ENCODE data around the gene ANO8.
"Not testable (repeated sequence)": the region's sequence is repeated elsewhere in the genome, so short reads cannot be mapped to it uniquely, and the experiment has no call there.

The ANO8 gene

DNA sequence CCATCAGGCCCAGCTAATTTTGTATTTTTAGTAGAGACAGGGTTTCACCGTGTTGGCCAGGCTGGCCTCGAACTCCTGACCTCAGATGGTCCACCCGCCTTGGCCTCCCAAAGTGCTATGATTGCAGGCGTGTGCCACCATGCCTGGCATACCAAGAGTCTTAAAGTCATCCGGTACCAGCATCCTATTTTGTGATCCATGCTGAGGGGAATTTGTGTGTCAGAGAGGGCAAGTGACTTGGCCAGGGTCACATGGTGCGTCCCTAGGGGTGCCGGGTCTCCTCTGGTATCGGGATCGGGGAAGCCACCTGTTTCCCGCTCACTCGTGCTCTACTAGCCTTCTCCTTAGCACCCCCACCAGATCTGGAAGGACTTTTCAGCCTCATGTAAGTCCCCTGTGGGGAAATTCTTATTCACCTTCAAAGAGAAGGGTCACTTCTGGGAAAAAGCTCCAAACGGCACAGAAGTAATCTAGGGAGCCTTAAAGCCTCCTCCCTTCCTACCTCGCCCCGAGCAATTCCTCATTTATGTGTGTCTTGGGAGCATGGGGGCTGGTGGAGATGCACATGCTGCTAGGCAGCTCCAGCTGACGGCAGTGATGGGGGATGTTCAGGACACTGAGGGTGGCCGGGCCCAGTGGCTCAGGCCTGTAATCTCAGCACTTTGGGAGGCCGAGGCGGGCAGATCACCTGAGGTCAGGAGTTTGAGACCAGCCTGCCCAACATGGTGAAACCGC is 59.0 kb downstream of the ANO8 start:
- TF ChIP-seq, protein P1, sequence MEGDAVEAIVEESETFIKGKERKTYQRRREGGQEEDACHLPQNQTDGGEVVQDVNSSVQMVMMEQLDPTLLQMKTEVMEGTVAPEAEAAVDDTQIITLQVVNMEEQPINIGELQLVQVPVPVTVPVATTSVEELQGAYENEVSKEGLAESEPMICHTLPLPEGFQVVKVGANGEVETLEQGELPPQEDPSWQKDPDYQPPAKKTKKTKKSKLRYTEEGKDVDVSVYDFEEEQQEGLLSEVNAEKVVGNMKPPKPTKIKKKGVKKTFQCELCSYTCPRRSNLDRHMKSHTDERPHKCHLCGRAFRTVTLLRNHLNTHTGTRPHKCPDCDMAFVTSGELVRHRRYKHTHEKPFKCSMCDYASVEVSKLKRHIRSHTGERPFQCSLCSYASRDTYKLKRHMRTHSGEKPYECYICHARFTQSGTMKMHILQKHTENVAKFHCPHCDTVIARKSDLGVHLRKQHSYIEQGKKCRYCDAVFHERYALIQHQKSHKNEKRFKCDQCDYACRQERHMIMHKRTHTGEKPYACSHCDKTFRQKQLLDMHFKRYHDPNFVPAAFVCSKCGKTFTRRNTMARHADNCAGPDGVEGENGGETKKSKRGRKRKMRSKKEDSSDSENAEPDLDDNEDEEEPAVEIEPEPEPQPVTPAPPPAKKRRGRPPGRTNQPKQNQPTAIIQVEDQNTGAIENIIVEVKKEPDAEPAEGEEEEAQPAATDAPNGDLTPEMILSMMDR (IDR thresholded peaks at IDR 0.05; ENCODE audit: control extremely low read depth, extremely low read depth, low read depth, missing control alignments) = no peak
- POLR2A ChIA-PET = interaction anchor here (0.8 kb wide), 1 partner anchor 9 kb away, joined by 3 read pairs; no protein-coding TSS in a partner anchor
- CTCF ChIA-PET = interaction anchor here (1.0 kb wide), 1 partner anchor 57 kb away, joined by 3 read pairs; no protein-coding TSS in a partner anchor
- no peak for DNase-seq (ENCODE audit: extremely low spot score)

DNA sequence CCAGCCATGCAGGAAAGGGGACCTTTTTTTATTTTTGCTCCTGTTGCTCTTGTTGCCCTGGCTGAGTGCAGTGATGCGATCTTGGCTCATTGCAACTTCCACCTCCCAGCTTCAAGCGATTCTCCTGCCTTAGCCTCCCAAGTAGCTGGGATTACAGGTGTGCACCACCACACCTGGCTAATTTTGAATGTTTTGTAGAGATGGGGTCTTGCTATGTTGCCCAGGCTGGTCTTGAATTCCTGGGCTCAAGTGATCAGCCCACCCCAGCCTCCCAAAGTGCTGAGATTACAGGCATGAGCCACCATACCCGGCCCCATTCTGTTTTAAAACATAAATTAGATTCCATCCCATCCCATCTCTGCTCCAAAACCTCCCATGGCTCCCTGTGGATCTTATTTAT is 59.8 kb downstream of the ANO8 start:
- DNase-seq (ENCODE audit: extremely low spot score); POLR2A ChIA-PET: not testable (repeated sequence)
- CTCF ChIA-PET = interaction anchor here (1.0 kb wide), 1 partner anchor 58 kb away, joined by 3 read pairs; no protein-coding TSS in a partner anchor
